Measurements from ENCODE around the gene DNPH1.

Gene DNPH1

GRCh38 chr6:43231735-43232450, 2.6 kb upstream of the DNPH1 start:
- TF ChIP-seq, protein P1, sequence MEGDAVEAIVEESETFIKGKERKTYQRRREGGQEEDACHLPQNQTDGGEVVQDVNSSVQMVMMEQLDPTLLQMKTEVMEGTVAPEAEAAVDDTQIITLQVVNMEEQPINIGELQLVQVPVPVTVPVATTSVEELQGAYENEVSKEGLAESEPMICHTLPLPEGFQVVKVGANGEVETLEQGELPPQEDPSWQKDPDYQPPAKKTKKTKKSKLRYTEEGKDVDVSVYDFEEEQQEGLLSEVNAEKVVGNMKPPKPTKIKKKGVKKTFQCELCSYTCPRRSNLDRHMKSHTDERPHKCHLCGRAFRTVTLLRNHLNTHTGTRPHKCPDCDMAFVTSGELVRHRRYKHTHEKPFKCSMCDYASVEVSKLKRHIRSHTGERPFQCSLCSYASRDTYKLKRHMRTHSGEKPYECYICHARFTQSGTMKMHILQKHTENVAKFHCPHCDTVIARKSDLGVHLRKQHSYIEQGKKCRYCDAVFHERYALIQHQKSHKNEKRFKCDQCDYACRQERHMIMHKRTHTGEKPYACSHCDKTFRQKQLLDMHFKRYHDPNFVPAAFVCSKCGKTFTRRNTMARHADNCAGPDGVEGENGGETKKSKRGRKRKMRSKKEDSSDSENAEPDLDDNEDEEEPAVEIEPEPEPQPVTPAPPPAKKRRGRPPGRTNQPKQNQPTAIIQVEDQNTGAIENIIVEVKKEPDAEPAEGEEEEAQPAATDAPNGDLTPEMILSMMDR (IDR thresholded peaks at IDR 0.05; ENCODE audit: extremely low read depth, insufficient read depth, missing control alignments) = no peak
- DNase-seq (ENCODE audit: low spot score) = no peak
- in situ Hi-C loops (cut with MboI; ENCODE audit: low pct_unique_long_range_greater_than_20kb, low sequenced_read_pairs, unreplicated experiment) = no loop called here

GRCh38 chr6:43231053-43231452, 1.8 kb upstream of the DNPH1 start:
- TF ChIP-seq, protein P1 (IDR thresholded peaks at IDR 0.05; ENCODE audit: extremely low read depth, insufficient read depth, missing control alignments) = no peak
- DNase-seq (ENCODE audit: low spot score) = no peak
- in situ Hi-C loops (cut with MboI; ENCODE audit: low pct_unique_long_range_greater_than_20kb, low sequenced_read_pairs, unreplicated experiment) = no loop called here

DNA sequence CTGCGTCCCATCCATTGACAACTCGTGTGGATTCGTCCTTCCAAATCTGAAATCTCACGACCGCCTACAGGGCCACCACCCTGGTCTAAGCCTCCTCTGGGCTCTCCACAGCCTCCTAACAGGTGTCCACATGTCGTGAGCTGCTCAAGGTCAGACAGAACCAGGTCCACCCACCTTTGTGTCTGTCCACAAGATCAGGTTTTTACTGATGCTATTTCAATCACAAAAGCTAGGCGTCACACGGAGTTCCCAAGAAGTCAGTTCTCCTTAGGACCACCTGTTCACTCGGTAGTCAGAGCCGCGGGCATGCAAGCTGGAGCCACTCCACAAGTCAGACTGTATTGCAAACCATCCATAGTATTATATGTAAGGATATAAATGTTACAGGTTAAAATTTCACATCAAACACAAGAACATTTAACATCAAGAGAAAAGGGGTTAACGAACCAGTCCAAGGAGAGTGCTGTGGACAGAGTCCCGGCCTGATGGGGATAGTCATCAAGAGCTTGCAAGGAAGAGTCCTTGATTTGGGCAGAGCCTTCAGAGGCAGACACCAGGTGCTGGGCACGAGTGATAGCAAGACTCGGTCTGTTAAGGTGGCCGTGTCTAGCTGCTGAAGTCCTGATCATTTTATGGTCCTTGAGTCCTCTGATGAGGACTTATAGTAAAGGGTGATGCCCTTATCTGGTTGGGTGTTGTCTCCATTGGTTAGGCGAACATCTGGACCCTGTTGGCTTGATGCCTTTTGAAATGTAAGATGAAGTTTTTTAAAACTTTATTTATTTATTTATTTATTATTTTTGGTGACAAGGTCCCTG, 731 bp upstream of the DNPH1 start:
- in situ Hi-C loops (cut with MboI; ENCODE audit: low pct_unique_long_range_greater_than_20kb, low sequenced_read_pairs, unreplicated experiment) = no loop called here
- TF ChIP-seq, protein P1 (IDR thresholded peaks at IDR 0.05; ENCODE audit: extremely low read depth, insufficient read depth, missing control alignments) = no peak
- no peak for DNase-seq (ENCODE audit: low spot score)

- in situ Hi-C loops (cut with MboI; ENCODE audit: low pct_unique_long_range_greater_than_20kb, low sequenced_read_pairs, unreplicated experiment) = no loop called here
- no peak for DNase-seq (ENCODE audit: low spot score)
Observed at GRCh38 chr6:43226192-43226851, 3.0 kb downstream of the DNPH1 start.

DNA sequence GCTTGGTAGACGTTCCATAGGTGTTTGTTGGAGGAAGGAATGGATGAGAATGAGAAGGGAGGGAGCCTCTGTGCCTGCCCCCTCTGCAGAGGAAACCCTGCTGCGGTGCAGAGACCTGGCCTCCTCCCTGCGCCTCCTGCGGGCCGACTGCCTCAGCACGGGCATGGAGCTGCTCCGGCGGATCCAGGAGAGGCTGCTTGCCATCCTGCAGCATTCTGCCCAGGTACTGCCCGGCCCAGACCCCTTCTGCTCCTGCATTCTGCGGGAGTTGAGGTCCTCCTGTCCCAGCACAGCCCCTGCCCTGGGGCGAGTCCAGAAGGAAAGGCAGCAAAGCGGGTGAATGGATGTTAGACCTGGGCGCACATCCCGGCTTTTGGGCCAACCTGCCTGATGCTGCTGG, 6.1 kb downstream of the DNPH1 start:
- TF ChIP-seq, protein P1 (IDR thresholded peaks at IDR 0.05; ENCODE audit: extremely low read depth, insufficient read depth, missing control alignments) = no peak
- DNase-seq (ENCODE audit: low spot score) = no peak
- in situ Hi-C loops (cut with MboI; ENCODE audit: low pct_unique_long_range_greater_than_20kb, low sequenced_read_pairs, unreplicated experiment) = no loop called here

More at GRCh38 chr6:43226192-43226851, 3.0 kb downstream of the DNPH1 start:
- TF ChIP-seq, protein P1 (IDR thresholded peaks at IDR 0.05; ENCODE audit: extremely low read depth, insufficient read depth, missing control alignments) = no peak

GRCh38 chr6:43222418-43223059, 6.7 kb downstream of the DNPH1 start:
- DNase-seq (ENCODE audit: low spot score) = no peak
- TF ChIP-seq, protein P1 (IDR thresholded peaks at IDR 0.05; ENCODE audit: extremely low read depth, insufficient read depth, missing control alignments) = no peak
- in situ Hi-C loops (cut with MboI; ENCODE audit: low pct_unique_long_range_greater_than_20kb, low sequenced_read_pairs, unreplicated experiment) = no loop called here
